KBM-7 (cell line): ENCODE data around the gene WAPL.
"Not testable (repeated sequence)": the region's sequence is repeated elsewhere in the genome, so short reads cannot be mapped to it uniquely, and the experiment has no call there.

Experiments
- DNase-seq: peaks from one replicate; pipeline ENCODE4 v3.0.0-alpha.2; 2015
- in situ Hi-C: fragments of 300-500 bp; cut with MboI; formaldehyde crosslinking; loops from 2 replicates; pipeline ENCODE4 v1.14.3; 2020; ENCODE audit warnings: low sequenced_read_pairs, low pct_unique_long_range_greater_than_20kb, mixed read lengths

Gene WAPL

GRCh38 chr10:86521678-86522509 is at the start of gene WAPL:
Gene WAPL (minus strand): TSS chr10:86521792. CDS start chr10:86518069, 3,723 bp downstream.
- DNase-seq, result peak; percentile 96
- in situ Hi-C loops, result no loop called here

DNA sequence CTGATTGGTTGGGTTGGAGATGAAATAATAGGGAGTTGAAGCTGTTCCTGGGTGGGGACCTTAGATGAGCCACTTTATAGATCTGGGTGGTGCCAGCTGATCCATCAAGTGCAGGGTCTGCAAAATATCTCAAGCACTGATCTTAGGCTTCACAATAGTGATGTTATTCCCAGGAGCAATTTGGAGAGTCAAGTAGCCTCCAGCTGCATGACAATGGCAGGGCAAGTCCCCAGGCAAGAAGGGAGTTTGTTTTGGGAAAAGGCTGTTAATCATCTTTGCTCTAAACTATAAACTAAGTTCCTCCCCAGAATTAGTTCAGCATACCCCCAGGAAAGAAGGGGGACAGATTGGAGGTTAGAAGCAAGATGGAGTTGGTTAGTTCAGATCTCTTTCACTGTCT is 47.7 kb upstream of the WAPL start:
- in situ Hi-C loops, result no loop called here
- DNase-seq, result no peak

DNA sequence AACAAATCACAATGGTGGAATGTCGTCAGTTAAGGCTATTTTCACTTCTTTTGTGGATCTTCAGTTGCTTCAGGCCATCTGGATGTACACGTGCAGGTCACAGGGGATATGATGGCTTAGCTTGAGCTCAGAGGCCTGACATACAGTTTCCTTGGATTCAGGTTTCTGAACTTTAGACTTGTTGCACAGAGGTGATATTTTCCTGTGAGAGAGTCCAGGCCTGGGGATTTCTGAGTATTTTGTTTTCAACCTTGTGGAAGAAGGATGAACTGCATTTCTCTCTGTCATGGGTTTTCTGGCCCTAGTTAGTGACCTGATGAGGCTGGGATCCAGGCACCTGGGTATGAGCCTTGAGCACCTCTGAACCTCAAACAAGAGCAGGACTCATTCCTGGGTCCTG is 44.9 kb upstream of the WAPL start:
- in situ Hi-C loops, DNase-seq: not testable (repeated sequence)

DNA sequence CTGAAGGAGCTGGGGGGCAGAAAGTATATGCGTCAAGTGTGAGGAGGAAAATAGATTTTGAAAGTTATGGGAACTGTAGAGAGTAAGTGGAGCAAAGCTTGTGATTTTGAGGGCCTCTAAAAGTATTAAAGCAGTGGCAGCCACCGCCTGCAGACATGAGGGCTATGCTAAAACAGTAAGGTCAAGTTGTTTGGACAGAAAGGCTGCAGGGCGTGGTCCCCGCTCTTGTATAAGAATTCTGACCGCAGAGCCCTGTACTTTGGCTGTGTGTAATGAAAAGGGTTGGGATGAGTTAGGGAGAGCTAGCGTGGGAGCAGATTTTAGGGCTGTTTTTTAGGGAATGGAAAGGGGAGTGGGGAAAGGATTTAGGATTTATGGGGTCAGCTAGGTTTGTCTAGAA is 41.7 kb upstream of the WAPL start:
- DNase-seq, in situ Hi-C loops: not testable (repeated sequence)

DNA sequence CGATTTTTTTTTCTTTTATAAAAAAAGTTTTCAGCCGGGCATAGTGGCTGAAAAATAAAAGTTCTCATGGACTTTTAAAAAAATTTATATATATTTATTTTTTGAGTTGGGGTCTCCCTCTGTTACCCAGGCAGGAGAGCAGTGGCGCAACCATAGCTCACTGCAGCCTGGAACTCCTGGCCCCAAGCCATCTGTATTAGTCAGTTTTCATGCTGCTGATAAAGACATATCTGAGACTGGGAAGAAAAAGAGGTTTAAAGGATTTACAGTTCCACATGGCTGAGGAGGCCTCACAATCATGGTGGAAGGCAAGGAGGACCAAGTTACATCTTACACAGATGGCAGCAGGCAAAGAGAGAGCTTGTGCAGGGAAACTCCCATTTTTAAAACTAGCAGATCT is 37.1 kb upstream of the WAPL start:
- DNase-seq, in situ Hi-C loops: not testable (repeated sequence)

- in situ Hi-C loops, result no loop called here
- no peak for DNase-seq
Observed at GRCh38 chr10:86556933-86557649, 35.5 kb upstream of the WAPL start.

- in situ Hi-C loops, result no loop called here
- no peak for DNase-seq
Observed at GRCh38 chr10:86556532-86556931, 34.9 kb upstream of the WAPL start.

DNA sequence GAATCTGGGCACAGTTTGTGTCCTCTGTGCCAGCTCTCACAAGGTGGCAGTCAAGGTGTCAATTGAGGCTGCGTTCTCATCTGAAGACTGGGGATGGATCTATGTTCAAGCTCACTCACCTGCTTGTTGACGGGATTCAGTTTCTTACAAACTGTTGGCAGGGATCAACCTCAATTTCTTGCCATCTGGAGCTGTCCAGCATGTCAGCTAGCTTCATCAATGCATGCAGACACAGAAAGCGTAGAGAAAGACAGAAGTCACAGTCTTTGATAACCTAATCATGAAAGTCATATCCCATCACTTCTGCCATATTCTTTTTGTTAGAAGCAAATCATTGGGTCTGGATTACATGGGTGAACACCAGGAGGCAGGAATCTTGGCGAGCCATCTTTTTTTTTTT is 32.0 kb upstream of the WAPL start:
- no peak for DNase-seq
- in situ Hi-C loops, result no loop called here

DNA sequence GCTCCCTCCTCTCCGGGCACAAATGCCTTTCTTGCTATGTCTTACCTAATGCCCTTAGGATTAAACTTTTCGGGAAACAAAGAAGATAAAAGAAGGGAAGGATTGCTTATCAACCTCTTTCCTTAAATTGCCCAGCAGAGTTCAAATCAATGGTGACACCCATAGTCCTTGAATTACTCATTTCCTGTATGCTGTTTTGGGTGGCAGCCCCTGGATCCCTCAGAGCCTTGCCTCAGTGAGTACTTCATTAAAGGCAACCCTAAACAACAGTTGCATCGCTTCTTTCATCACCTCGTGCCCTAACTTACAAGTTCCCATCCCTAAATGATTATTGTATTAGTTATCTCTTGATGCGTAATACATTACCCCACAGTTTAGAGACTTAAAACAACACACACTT is 31.6 kb upstream of the WAPL start:
- no peak for DNase-seq
- in situ Hi-C loops, result no loop called here

DNA sequence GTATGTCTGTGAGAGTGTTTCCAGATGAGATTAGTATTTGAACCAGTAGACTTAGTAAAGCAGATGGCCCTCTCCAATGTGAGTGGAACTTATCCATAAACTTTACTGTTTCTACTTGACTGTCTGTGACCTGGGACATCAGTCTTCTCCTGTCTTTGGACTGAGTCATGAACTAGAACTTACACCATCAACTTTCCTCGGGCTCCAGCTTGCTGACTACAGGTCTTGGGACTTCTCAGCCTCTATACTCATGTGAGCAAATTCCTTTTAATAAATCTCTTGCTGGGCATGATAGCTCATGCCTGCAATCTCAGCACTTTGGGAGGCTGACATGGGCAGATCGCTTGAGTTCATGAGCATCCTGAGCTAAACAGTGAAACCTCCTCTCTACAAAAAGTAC is 25.7 kb upstream of the WAPL start:
- no peak for DNase-seq
- in situ Hi-C loops, result no loop called here

DNA sequence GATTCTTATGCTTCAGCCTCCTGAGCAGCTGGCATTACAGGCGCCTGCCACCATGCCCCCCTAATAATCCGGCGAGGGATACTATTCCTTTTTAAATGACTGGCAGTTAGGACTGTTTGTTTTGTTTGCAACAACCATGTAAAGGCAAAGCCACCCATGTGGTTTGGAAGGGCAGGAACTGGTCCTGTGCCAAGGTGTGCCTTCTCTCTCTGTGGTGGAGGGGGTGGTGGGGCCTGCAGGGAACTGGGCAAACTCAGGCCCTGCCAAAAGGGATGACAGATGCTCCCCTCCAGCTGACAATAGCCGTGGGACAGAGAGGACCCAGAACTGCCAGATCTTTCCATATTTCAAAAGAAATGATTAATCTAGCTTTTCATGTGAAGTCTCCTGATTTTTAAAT is 23.5 kb upstream of the WAPL start:
- no peak for DNase-seq
- in situ Hi-C loops, result no loop called here

DNA sequence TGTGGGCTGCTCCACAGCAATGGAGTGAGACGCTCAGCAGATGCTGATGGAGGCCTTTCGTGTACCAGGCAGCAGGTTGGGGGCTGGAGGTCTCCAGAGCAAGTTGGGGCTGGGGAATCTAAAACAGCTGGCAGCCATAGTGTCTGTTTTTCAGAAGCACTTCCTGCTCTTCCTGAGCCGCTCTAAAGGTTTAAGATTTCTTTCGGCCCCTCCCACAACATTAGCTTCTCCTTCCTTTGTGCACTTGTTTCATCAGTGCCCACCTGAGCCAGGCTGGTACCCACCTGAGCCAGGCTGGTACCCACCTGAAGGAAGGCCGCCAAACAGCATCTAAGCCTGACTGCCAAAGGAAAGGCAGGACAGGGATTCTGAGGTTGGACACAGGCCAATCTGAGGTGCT is 18.4 kb upstream of the WAPL start:
- in situ Hi-C loops, result no loop called here
- no peak for DNase-seq

DNA sequence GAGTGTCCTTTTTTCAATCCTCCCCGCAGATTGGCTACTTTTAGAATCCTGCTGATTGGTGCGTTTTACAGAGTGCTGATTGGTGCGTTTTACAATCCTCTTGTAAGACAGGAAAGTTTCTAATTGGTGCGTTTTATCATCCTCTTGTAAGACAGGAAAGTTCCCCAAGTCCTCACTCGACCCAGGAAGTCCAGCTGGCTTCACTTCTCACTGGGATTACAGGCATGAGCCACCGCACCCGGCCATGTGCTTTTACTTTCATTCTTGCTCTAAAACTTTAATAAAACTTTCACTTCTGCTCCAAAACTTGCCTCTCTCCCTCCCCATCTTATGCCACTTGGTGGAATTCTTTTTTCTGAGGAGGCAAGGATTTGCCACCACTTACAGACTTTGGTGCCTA is 17.0 kb upstream of the WAPL start:
- in situ Hi-C loops, result no loop called here
- no peak for DNase-seq

GRCh38 chr10:86538040-86538439 is 16.4 kb upstream of the WAPL start:
- in situ Hi-C loops, DNase-seq: not testable (repeated sequence)

- in situ Hi-C loops, result no loop called here
- DNase-seq, result no peak
Observed at GRCh38 chr10:86536294-86536861, 14.8 kb upstream of the WAPL start.

DNA sequence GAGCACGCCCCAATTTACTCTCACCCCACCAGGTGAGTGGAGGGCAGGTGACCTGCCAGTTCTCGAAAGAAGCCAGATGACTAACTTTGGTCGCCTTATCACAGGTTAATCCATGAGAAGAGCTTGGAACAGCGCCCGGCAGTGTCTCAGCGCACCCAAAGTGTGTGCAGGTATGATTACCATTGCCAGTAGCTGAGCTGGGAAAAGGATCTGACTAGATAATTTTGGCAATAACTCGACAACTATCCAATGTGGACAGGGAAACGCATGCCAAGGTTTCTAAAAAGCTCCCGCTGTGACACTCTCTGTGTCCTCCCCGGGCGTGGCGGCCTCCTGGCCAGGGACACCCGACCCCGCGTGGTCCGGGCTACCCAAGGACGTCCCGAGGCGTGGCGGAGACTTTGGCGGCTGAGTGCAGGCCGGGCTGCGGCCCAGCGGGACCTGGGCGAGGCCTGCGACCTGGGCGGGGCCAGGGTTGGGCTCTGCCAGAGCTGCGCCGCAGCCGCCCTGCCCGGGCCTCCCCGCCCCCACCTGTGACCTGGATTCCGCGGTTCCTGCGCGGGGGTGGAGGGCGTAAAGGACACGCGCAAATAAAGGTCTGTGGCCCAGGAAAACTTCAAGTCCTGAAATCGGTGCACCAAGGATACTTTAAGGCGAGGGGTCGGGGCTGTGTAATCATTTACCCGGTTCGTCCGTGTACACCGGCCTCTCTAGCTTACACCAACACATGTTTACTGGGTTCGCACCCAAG is 13.7 kb upstream of the WAPL start:
- DNase-seq, result no peak
- in situ Hi-C loops, result no loop called here

DNA sequence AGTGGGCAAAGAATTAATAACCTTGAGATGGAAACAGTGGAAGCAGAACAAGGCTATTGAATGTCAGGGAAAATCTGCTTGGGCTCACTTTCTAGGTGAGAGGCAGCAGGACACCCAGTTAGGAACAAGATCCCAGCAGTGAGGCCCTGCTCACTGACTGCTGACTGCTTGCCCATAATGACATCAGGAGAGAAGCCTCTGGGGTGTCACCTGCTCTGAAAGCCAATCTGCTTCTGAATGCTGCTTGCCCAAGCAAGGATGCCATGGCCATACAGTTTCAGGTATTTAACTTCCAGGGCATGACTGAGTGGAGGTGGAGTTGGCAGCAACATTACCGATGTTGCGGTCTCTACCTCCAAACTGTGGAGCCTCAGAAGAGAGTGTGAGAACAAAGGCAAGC is 11.7 kb upstream of the WAPL start:
- in situ Hi-C loops, result no loop called here
- DNase-seq, result no peak

DNA sequence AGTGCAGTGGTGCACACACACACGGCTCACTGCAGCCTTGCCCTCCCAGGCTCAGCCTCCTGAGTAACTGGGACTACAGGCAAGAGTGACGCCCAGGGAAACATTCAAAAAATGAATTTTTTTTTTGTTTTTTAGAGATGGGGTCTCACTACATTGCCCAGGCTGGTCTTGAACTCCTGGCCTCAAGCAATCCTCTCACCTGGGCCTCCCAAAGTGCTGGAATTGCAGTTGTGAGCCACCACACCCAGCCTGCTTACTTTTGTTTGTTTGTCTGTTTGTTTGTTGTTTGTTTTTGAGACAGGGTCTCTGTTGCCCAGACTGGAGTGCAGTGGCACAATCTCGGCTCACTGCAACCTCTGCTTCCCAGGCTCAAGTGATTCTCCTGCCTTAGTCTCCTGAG is 7.1 kb upstream of the WAPL start:
- in situ Hi-C loops, DNase-seq: not testable (repeated sequence)

DNA sequence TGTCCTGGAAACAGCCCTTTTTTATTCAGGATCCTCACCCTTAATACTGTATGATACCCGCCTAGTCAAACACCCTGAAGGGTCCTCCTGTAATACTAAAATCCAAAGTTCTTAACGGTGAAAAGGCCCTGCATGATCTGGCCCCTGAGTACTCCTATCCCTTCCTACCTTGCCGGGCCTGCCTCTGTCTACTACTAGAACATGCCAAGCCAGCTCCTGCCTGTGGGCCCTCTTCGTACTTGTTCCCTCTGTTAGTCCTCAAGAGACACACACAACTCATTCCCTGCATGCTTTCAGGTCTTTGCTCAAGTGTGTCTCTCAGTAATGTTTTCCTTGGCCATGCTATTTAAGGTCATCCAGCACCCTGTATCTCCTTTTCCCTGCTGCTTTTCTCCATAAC is 5.0 kb upstream of the WAPL start:
- in situ Hi-C loops, result no loop called here
- no peak for DNase-seq

DNA sequence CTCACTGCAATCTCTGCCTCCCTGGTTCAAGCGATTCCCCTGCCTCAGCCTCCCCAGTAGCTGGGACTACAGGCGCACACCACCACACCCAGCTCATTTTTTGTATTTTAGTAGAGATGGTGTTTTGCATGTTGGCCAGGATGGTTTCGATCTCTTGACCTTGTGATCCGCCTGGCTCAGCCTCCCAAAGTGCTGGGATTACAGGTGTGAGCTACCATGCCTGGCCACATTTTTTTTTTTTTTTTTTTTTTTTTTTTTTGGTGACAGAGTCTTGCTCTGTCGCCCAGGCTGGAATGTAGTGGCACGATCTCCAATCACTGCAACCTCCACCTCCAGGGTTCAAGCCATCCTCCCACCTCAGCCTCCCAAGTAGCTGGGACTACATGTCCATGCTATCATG is 4.1 kb upstream of the WAPL start:
- in situ Hi-C loops, DNase-seq: not testable (repeated sequence)
